Activated T-helper 1 cell treated with anti-CD3 and anti-CD28 coated beads, Interleukin-12 subunit alpha, Interleukin-12 subunit beta, Interleukin-2, Interleukin-4 antibody, amounts not matched to agents 30 ng/mL and 10 ng/mL and 1 ng/mL, durations not matched to agents 14 hours and 24 hours and 36 hours (primary cell): ENCODE data around the gene PHLDB2. TPM values are rescaled to one million over a fixed set of nuclear protein-coding genes. Genes with fewer than 3 reads are reported as not detected.
A peak's percentile ranks its signal among the peaks of the same experiment; 100 is the strongest.

Experiments
- DNase-seq: peaks from one replicate; pipeline ENCODE4 v3.0.0; 2021; ENCODE audit warnings: low spot score
- H3K27ac Mint-ChIP-seq: one replicate; pipeline ENCODE4 v1.8.0; 2021; ENCODE audit warnings: mild to moderate bottlenecking, mixed read lengths
- H3K27me3 Mint-ChIP-seq: one replicate; pipeline ENCODE4 v1.8.0; 2022; ENCODE audit warnings: mild to moderate bottlenecking, moderate library complexity, mixed read lengths; ENCODE audit not compliant: insufficient read depth
- H3K36me3 Mint-ChIP-seq: one replicate; pipeline ENCODE4 v1.8.0; 2021; ENCODE audit warnings: low read depth, mixed read lengths
- H3K4me1 Mint-ChIP-seq: one replicate; pipeline ENCODE4 v1.8.0; 2021; ENCODE audit warnings: low read depth, mixed read lengths
- H3K4me3 Mint-ChIP-seq: one replicate; pipeline ENCODE4 v1.8.0; 2021; ENCODE audit warnings: mild to moderate bottlenecking, moderate library complexity, mixed read lengths
- H3K9me3 Mint-ChIP-seq: one replicate; pipeline ENCODE4 v1.8.0; 2021; ENCODE audit warnings: mixed read lengths
- intact Hi-C: fragments of 100-400 bp; cut with micrococcal nuclease; formaldehyde crosslinking; loops from one replicate; pipeline ENCODE4 v1.15.1; 2024
- total RNA-seq: library from RNA; stranded (reverse); gene quantifications from 2 replicates; pipeline ENCODE4 v1.2.3, GENCODE V29; 2022

Gene PHLDB2
- total RNA-seq, 1 donor from 2014 or later: 0.75 TPM

GRCh38 chr3:111981457-111981763 lies 122.3 kb downstream of the PHLDB2 start:
- H3K27me3 Mint-ChIP-seq: peaks cover 6% of the 10 kb centered on the region
- H3K4me1 Mint-ChIP-seq: peaks cover 73% of the 10 kb centered on the region
- DNase-seq: no peak
- intact Hi-C loops: no loop called here
- no peak overlapping the region for H3K27ac Mint-ChIP-seq
- no peak overlapping the region for H3K4me3 Mint-ChIP-seq
- H3K36me3 Mint-ChIP-seq: peaks cover 34% of the 10 kb centered on the region
- H3K9me3 Mint-ChIP-seq: no peaks in the 10 kb centered on the region

DNA sequence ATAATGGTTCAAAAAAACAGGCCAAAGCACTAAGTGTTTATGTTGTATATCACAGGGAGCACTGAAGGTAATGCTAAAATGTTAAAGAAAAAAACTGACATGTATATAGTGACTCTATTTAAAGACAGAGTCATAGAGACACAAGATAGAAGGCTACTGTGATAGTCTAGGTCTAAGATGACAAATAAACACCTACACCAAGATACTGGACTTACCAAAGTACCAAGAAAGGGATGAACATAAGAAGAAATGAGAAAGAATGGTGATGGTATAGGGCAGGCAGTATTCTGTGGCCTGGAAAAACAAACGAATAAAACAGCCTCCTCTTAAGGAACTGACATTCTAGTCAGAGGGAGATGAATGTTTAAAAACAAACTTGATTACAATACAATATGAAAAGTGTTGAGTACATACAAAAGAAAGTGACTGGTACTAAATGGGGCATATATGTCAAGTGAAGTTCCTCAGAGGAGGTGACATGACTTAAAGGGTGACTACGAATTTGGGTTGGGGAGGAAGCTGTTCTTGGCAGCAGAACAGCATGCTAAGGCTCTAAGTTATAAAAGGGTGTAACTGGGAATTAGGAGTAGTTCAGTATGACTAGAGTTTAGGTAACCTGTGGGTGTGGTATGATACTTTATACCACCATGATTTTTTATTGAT lies 125.7 kb downstream of the PHLDB2 start:
- Mint-ChIP-seq H3K4me1 (peaks cover 86% of the 10 kb centered on the region), H3K4me3 (no peak overlapping the region), H3K9me3 (no peaks in the 10 kb centered on the region), H3K36me3 (peaks cover 52% of the 10 kb centered on the region), H3K27ac (peak overlapping the region; percentile 53), H3K27me3 (no peaks in the 10 kb centered on the region)
- intact Hi-C loops: no loop called here
- no peak for DNase-seq

- Mint-ChIP-seq H3K4me1 (peaks cover 65% of the 10 kb centered on the region), H3K9me3 (no peaks in the 10 kb centered on the region), H3K4me3 (no peak overlapping the region), H3K36me3 (peaks cover 53% of the 10 kb centered on the region), H3K27ac (no peak overlapping the region), H3K27me3 (no peaks in the 10 kb centered on the region)
- DNase-seq: no peak
- intact Hi-C loops: no loop called here
These were observed 127.7 kb downstream of the PHLDB2 start for GRCh38 chr3:111986800-111987199.

DNA sequence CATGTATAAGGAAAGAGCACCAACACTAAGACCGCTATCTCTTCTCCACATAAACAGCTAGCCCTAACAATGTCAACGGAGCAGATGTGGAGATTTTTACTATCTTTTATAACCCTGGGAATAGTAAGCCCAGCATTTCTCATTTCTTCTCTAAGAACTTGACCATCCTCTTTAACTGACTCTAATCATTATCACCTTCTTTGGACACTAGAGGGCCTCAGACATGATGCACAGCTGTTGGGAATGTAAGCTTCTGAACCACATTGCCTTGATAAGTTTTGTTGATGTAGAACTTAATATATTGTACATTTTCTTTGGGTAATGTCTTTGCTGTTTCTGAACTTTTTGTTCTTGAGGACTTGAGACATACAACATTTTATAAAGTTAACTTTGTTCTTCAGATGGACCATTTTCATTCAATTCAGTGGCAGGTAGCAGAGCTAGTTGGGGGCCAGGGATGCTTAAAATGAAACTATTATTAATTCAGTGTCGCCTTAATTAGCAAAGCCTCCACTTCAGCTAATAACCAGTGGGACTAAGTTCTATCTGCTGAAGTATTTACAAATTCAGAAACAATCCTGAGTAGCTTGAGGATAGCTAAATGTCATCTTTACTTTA lies 130.1 kb downstream of the PHLDB2 start:
- H3K27me3 Mint-ChIP-seq: no peaks in the 10 kb centered on the region
- H3K27ac Mint-ChIP-seq: no peak overlapping the region
- DNase-seq: no peak
- peaks cover 44% of the 10 kb centered on the region for H3K4me1 Mint-ChIP-seq
- no peak overlapping the region for H3K4me3 Mint-ChIP-seq
- intact Hi-C loops: loop anchor here (1.0 kb wide), 6 partner anchors 9 to 417 kb away; partner anchors contain the start of genes ABHD10 and TAGLN3
- peaks cover 52% of the 10 kb centered on the region for H3K36me3 Mint-ChIP-seq
- H3K9me3 Mint-ChIP-seq: no peaks in the 10 kb centered on the region

DNA sequence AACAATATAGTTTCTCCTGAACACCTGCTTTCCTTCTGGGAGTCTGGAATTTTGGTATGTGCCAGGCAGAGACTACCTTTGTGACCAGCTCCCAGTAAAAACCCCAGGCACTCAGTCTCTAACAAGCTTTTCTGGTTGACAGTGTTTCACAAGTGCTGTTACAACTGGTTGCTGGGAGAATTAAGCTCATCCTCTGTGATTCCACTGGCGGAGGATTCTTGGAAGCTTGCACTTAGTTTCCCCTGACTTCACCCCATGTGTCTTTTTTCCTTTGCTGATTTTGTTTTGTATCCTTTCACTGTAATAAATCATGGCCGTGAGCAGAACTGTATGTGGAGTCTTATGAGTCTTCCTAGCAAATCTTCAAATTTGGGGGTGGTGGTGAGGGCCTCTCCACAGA lies 134.0 kb downstream of the PHLDB2 start:
- no peak overlapping the region for H3K27ac Mint-ChIP-seq
- intact Hi-C loops: no loop called here
- H3K4me1 Mint-ChIP-seq: peaks cover 21% of the 10 kb centered on the region
- no peaks in the 10 kb centered on the region for H3K9me3 Mint-ChIP-seq
- no peaks in the 10 kb centered on the region for H3K27me3 Mint-ChIP-seq
- no peak for DNase-seq
- H3K36me3 Mint-ChIP-seq: peaks cover 30% of the 10 kb centered on the region
- no peak overlapping the region for H3K4me3 Mint-ChIP-seq

DNA sequence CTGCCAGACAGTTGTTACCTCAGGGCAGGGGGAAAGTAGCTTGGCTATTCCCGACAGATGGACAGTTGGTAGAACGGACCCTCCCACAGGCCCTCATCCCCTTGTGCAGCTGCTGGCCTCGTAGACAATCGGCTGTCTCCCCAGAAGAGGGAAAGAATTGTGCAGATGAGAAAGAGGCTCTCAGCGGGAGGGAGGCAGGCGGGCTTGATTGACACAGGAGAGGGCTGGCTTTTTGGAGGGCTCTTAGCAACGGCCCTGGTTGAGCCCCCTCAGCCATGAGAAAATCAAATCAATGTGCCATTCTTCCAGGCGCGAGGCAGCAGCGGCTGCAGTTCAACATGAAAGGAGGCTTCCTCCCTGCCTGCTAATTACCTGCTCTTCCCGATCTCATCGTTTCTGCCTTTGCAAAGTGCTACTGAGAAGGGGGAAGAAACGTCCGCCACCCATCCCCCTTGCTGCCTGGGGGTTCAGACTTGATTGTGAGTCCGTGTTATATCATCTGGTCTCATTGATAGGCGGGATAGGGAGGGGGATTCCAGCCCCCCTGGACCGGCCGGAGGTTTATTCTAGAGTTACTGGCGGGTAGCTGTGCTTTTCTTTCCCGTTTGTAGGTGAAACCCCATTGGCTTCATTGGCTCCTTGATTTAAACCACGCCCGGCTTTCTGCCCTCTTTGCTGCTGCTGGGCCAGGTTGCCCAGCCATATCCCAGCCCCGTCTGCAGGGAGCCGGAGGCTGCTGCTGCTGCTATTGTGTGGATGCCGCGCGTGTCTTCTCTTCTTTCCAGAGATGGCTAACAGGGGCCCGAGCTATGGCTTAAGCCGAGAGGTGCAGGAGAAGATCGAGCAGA lies 139.8 kb downstream of the PHLDB2 start, which contains the start of gene TAGLN3:
Gene TAGLN3 (plus strand): TSS at position 287 of the 848 bp plus-strand sequence. CDS start 501 bp downstream, at position 788.
- H3K4me3 Mint-ChIP-seq: peak within 1 kb of the TSS; percentile 66
- H3K4me1 Mint-ChIP-seq: peaks cover 51% of the 10 kb centered on the region
- no peaks in the 10 kb centered on the region for H3K9me3 Mint-ChIP-seq
- peaks cover 5% of the 10 kb centered on the region for H3K36me3 Mint-ChIP-seq
- no peak within 1 kb of the TSS for H3K27ac Mint-ChIP-seq
- intact Hi-C loops: loop anchor here (1.0 kb wide), 1 partner anchor 10 kb away; no protein-coding TSS in a partner anchor
- H3K27me3 Mint-ChIP-seq: no peaks in the 10 kb centered on the region
- no peak for DNase-seq

- Mint-ChIP-seq H3K27me3 (no peaks in the 10 kb centered on the region), H3K36me3 (peaks cover 5% of the 10 kb centered on the region), H3K4me3 (peak overlapping the region; percentile 66), H3K4me1 (peaks cover 60% of the 10 kb centered on the region), H3K27ac (no peak overlapping the region), H3K9me3 (no peaks in the 10 kb centered on the region)
- DNase-seq: no peak
- intact Hi-C loops: no loop called here
These were observed 140.6 kb downstream of the PHLDB2 start for GRCh38 chr3:111999484-112000324.

DNA sequence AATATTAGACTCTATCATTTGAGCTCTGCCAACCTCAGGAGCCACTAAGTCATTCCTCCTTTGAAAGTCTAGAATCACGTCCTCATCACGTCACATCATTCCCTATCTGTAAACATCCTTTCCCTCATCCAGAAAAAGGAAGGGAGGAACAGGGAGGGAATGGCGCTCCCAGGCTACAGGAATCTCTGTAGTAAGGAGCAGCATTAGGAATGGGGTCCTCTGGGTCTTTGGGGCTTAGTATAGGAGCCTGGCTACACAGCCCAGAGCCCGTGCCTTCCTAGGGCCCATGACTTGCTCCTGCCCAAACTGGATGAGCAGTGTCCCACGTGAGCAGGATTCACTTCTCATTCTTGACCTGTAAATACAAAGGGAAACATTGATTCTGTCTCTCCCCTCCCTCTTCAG lies 141.3 kb downstream of the PHLDB2 start:
- Mint-ChIP-seq H3K4me1 (peaks cover 65% of the 10 kb centered on the region), H3K9me3 (no peaks in the 10 kb centered on the region), H3K4me3 (no peak overlapping the region), H3K27me3 (no peaks in the 10 kb centered on the region), H3K36me3 (peaks cover 4% of the 10 kb centered on the region), H3K27ac (no peak overlapping the region)
- DNase-seq: no peak
- intact Hi-C loops: no loop called here

GRCh38 chr3:112000966-112001365 lies 141.9 kb downstream of the PHLDB2 start:
- intact Hi-C loops: no loop called here
- peaks cover 63% of the 10 kb centered on the region for H3K4me1 Mint-ChIP-seq
- H3K9me3 Mint-ChIP-seq: no peaks in the 10 kb centered on the region
- H3K27ac Mint-ChIP-seq: no peak overlapping the region
- no peaks in the 10 kb centered on the region for H3K27me3 Mint-ChIP-seq
- H3K4me3 Mint-ChIP-seq: no peak overlapping the region
- H3K36me3 Mint-ChIP-seq: peaks cover 3% of the 10 kb centered on the region
- no peak for DNase-seq

- Mint-ChIP-seq H3K36me3 (peaks cover 3% of the 10 kb centered on the region), H3K27me3 (no peaks in the 10 kb centered on the region), H3K4me1 (peaks cover 63% of the 10 kb centered on the region), H3K4me3 (no peak overlapping the region), H3K9me3 (no peaks in the 10 kb centered on the region), H3K27ac (peak overlapping the region; percentile 35)
- DNase-seq: no peak
- intact Hi-C loops: no loop called here
These were observed 142.5 kb downstream of the PHLDB2 start for GRCh38 chr3:112001526-112001925.

GRCh38 chr3:112002096-112002971 lies 143.3 kb downstream of the PHLDB2 start:
- peaks cover 60% of the 10 kb centered on the region for H3K4me1 Mint-ChIP-seq
- H3K4me3 Mint-ChIP-seq: peak overlapping the region; percentile 34
- no peak for DNase-seq
- peaks cover 3% of the 10 kb centered on the region for H3K36me3 Mint-ChIP-seq
- intact Hi-C loops: loop anchor here (1.0 kb wide), 4 partner anchors 11 to 37 kb away; partner anchors contain the start of gene ABHD10
- H3K27ac Mint-ChIP-seq: peak overlapping the region; percentile 89
- H3K27me3 Mint-ChIP-seq: no peaks in the 10 kb centered on the region
- H3K9me3 Mint-ChIP-seq: no peaks in the 10 kb centered on the region
